ENCODE measurements around the gene FUS.
"Not testable (repeated sequence)": the region's sequence is repeated elsewhere in the genome, so short reads cannot be mapped to it uniquely, and the experiment has no call there.

FUS gene

GRCh38 chr16:31187808-31188189, 7.9 kb downstream of the FUS start:
- no peak for DNase-seq

DNA sequence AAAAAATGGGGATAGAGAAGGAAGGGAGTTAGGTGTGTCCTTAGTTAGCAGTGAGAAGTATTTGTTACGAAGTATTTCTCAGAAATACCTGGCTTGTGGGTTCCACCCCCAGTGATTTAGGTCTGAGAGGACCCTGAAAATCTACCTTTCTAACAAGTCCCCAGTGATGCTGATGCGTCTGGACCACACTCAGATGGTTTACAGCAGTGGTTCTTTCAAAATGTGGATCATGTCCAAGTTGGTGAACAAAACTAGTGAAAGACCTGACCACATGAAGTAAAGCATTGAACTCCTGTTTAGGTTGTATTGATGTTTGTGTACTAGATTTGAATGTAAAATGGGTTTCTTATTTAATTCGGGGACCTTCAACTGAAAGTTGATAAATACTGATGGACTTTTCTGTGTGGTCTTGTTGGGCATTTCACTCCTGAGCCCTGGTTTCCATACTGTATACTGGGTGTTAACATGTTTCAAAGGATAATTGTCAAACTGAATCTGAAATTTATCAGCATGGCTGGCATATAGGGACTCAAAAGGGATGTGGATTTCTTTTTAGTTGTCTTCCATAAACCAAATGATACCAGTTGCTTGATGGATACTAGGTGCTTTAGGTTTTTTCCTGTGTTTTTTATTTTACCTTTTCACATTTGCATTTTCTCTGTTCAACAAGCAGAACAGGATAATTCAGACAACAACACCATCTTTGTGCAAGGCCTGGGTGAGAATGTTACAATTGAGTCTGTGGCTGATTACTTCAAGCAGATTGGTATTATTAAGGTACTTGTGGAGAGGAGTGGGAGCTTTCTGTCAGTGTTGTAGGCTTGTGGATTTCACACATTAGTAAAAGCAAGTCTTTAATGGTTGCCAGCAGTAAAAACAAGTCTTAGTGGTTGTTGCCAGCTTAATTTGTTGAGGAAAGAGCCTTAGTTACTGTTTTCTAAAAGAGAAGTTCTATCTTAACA, 8.8 kb downstream of the FUS start:
- DNase-seq: no peak

DNA sequence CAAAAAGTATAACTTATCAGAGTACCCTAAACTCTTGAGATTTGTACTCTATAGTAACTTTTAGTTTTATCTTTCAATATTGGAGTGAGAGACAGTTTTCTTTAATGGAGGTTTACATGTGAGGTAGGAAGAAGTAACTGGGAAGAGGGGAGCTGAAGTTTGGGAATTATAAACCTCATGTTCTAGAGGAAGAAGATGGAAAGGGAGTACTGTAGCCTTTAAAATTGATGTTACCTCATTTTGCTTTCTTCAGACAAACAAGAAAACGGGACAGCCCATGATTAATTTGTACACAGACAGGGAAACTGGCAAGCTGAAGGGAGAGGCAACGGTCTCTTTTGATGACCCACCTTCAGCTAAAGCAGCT, 9.5 kb downstream of the FUS start:
- no peak for DNase-seq

DNA sequence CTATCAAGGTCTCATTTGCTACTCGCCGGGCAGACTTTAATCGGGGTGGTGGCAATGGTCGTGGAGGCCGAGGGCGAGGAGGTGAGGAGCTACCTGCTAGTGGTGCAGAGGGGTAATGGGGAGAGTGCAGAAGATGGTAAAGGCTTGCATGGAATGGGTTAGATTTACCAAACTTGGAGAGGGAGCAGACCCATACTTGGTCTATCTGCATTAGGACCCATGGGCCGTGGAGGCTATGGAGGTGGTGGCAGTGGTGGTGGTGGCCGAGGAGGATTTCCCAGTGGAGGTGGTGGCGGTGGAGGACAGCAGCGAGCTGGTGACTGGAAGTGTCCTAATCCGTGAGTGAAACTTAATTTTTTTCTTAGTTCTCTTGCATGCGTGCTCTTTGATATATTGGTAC, 10.1 kb downstream of the FUS start:
- no peak for DNase-seq

DNA sequence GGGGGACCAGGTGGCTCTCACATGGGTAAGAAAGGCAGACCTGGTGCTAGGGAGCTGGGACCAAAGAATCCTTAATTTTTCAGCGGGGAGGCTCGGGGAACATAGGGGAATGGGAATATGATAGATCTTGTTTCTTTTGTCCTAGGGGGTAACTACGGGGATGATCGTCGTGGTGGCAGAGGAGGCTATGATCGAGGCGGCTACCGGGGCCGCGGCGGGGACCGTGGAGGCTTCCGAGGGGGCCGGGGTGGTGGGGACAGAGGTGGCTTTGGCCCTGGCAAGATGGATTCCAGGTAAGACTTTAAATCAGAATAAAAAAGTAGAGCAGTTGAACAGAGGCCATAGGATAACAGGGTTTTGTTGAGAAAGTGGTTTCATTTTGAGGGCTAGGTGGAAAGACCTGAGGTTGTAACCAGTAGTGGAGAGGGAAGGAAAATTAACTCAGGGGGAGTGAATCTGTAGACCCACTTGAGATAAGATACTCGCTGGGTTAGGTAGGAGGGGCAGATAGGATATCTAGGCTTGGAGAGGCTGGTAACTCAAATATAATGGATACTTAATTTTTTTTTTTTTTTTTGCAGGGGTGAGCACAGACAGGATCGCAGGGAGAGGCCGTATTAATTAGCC, 11.0 kb downstream of the FUS start:
- DNase-seq: no peak

DNA sequence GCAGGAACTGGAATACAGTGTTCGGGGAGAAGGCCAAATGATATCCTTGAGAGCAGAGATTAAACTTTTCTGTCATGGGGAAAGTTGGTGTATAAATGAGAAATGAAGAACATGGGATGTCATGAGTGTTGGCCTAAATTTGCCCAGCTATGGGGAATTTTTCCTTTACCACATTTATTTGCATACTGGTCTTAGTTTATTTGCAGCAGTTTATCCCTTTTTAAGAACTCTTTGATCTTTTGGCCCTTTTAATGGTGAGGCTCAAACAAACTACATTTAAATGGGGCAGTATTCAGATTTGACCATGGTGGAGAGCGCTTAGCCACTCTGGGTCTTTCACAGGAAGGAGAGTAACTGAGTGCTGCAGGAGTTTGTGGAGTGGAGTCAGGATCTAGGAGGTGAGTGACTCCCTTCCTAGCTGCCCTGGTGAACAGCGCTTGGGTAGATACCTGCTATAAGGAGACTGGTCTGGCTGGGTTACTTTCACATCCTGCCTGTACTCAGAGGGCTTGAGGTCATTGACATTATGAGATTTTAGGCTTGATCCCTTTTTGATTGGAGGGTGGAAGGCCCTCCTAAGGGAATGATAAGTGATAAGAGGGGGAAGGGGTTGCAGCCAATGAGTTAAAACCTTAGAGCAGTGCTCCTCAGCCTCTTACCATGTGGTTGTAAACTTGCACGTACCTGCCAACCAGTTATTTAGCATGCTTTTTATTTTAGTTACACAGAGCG, 11.9 kb downstream of the FUS start:
- no peak for DNase-seq

DNA sequence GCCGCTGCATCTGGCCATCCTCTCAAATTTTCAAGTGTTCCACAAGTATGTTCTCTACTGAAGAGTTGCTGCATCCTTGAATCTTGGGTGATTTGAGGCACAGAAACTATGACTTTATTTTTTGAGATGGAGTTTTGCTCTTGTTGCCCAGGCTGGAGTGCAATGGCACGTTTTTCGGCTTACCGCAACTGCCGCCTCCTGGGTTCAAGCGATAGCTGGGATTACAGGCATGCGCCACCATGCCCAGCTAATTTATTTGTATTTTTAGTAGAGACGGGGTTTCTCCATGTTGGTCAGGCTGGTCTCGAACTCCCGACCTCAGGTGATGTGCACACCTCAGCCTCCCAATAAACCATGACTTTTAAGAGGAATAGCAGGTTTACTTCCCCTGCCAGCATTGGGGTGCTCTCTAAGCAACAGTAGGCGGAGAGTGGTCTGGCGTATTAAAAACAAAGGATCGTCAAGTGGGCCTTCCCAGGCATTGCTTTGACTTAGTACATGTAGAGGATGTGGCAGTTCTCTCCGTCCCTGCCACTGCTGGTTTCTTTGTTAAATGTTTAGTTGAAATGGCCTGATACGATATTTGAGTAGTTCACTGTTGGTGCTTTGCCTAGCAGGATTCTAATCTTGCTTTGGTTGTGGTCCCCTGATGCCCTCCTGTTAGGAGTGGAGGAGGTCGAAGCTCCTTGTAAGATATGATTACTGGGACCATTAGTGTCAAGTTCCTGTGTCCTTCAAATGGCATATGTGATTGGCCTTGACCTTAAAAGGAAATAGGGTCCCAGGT, 13.1 kb downstream of the FUS start:
- no peak for DNase-seq

DNA sequence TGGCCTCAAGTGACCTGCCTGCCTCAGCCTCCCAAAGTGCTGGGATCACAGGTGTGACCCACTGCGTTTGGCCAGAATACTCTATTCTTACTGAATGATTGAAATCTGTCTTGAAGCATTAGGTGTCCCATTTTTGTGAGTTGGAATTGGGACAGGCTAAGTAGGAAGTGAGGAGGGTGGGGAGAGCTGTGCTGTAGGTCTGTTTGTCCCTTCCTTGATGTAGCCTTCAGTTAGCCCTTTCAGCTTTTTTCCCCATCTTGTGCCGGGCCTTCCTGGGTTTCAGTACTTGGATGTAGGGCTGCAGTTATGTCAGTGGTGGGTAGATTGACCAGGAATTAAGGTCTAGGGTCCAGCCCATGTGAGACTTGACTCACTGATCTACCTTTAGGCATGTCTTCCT, 13.9 kb downstream of the FUS start:
- no peak for DNase-seq

DNA sequence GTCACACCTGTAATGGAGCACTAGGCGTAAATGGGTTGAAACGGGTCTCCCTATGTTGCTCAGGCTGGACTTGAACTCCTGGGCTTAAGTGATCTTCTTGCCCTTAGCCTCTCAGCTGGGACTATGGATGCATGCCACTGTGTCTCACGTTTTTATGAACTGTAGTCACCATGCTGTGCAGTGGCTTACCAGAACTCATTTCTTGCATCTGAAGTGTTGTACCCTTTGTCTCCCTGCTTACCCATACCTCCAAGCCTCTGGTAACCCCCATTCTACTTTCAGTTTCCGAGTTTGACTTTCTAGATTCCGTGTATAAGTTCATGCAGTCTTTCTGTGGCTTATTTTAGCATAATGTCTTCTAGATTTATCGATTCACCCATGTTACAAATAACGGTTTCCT, 15.0 kb downstream of the FUS start:
- no peak for DNase-seq

DNA sequence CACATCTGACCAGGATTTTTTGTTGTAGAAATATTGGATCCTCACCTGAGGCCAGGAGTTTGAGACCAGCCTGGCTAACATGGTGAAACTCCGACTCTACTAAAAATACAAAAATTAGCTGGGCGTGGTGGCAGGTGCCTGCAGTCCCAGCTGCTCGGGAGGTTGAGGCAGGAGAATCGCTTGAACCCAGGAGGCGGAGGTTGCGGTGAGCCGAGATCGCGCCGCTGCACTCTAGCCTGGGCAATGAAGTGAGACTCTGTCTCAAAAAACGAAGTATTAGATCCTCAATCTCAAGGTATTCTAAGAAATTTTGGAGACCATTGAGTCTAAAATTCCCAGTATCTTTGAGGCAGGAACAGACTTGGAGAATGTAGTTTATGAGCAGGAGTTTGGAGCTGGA, 15.9 kb downstream of the FUS start:
- not testable (repeated sequence) for DNase-seq

GRCh38 chr16:31196324-31197088, 16.6 kb downstream of the FUS start:
- no peak for DNase-seq

- no peak for DNase-seq
Measured at GRCh38 chr16:31198207-31198882, 18.4 kb downstream of the FUS start.

- no peak for DNase-seq
Measured at GRCh38 chr16:31199430-31200041, 19.6 kb downstream of the FUS start.

DNA sequence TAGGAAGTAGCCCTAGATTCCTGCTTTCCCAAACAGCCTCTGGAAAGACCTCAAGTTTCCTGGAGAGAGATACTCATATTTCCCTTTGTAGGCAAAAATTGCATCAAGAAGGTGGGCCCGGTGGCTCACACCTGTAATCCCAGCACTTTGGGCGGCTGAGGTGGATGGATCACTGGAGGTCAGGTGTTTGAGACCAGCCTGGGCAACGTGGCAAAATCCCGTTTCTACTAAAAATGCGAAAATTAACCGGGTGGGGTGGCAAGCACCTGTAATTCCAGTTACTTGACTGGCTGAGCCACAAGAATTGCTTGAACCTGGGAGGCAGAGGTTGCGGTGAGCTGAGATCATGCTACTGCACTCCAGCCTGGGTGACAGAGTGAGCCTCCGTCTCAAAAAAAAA, 20.2 kb downstream of the FUS start:
- not testable (repeated sequence) for DNase-seq

GRCh38 chr16:31200821-31201568, 21.1 kb downstream of the FUS start:
- DNase-seq: no peak

DNA sequence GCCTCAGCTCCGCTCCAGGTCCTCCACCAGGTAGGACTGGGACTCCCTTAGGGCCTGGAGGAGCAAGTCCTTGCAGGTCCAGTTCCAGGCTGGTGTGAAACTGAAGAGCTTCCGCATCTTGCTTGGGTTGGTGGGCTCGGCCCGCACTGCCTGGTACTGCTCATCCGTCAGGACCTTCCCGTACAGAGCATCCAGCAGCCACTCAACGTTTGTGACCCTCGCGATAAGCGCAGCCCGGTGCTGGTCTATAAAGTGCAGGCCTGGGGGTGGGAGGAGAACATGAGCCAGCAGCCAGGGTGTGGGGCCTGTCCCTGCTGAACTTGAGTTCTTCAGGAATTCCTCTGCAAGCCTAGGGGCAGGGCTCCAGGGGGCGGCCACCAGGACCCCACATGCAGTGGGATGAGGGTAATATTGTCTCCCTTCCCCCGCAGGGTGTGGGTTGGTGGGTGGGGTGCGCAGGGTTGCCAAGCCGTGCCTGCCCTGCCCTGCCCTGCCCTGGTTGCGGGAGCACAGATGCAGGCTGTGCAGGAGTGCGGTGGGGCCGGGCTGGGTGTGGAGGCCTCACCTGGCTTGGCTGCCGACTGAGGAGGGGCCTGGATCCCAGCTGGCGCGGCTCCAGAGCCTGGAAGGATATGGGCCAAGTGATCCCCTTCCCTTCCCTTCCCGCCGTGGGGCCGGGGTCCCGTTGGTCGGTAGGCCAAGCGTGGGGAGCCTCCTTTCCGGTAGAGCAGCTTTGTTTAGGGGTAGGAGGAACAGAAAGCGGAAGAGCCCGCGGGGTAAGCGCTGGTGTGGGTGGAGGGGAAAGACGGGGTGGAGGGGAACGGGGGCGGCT, 21.9 kb downstream of the FUS start:
- DNase-seq: no peak

DNA sequence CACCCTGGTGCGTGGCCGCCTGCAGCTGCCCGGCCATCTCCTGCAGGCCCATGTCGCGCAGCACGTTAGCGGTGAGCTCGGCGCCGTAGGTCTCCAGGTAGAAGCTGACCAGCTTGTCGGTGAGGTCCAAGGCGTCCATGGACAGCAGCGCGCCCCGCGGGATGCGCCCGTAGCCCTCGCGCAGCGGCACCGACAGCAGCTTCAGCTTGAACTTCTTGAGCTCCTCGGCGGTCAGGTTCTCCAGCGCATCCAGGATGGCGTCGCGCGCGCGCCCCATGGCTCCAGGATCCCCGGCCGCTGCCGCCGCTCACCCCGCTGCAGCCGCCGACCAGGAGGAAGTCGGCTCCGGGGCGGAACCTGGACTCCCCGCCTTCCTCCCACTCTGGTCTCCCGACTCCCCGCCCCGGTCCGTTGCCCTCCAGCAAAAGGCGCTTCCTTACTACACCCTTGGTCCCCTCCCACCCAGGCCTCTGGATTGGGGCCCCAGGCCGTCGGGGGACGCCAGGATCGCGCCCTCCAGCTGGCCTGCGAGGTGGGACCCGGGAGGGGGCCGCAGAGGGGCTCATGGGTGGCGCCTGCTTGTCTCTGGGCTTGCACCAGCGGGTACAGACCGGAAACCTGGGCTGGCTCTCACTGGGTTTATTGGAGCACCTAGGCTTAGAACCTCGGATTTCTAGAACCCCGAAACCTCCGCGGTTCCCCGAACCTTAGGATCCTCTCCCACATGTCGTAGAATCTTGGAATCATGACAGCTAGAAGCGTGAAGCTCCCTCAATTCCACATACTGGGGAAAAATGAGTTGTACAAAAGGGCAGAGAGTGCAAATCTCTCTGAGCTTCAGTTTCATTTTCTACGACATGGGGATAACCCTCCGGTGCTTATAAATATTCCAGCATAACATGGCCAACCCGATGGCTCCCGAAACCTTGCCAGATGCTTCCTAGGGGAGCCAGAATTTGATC, 22.8 kb downstream of the FUS start, which contains the start of gene PYCARD:
Gene PYCARD, minus strand, starts transcription at position 347 of the 962 bp plus-strand sequence. Its CDS starts 70 bp downstream, at position 277.
- no peak for DNase-seq
